HG03095 (cell line): Measurements from ENCODE around the gene DPEP3.
A peak's percentile ranks its signal among the peaks of the same experiment; 100 is the strongest.

Experiments
- ATAC-seq: cut with Tn5 transposase; IDR thresholded peaks from one replicate; pipeline ENCODE4 v1.9.1; 2021; ENCODE audit warnings: moderate library complexity; ENCODE audit not compliant: unreplicated experiment

DPEP3 gene

GRCh38 chr16:67933805-67934204, 46.5 kb downstream of the DPEP3 start:
- ATAC-seq = no peak

GRCh38 chr16:67932462-67932840, 47.8 kb downstream of the DPEP3 start:
- ATAC-seq = no peak

- ATAC-seq = no peak
Observed at GRCh38 chr16:67931712-67932461, 48.4 kb downstream of the DPEP3 start, which contains the start of gene CTRL. TSS of gene CTRL (minus strand) at chr16:67931862. CDS start at chr16:67931852, 10 bp downstream.

GRCh38 chr16:67930678-67931211, 49.6 kb downstream of the DPEP3 start:
- no peak for ATAC-seq

GRCh38 chr16:67930191-67930590, 50.1 kb downstream of the DPEP3 start:
- ATAC-seq = no peak

- ATAC-seq = peak; percentile 59
Observed at GRCh38 chr16:67928561-67929364, 51.5 kb downstream of the DPEP3 start.

- no peak for ATAC-seq
Observed at GRCh38 chr16:67928147-67928546, 52.2 kb downstream of the DPEP3 start.

GRCh38 chr16:67927131-67927941, 53.0 kb downstream of the DPEP3 start:
- no peak for ATAC-seq

GRCh38 chr16:67926181-67926750, 54.0 kb downstream of the DPEP3 start:
- no peak for ATAC-seq
